Lung (tissue), 12 donors: ENCODE data around the gene BICC1. TPM values are rescaled to one million over a fixed set of nuclear protein-coding genes. Genes with fewer than 3 reads are reported as not detected.

ENCODE experiments used
- ATAC-seq: fragments of 200-7000 bp; cut with Tn5 transposase; one replicate; pipeline ENCODE4 v1.9.1; 2020; ENCODE audit warnings: moderate number of reproducible peaks; ENCODE audit not compliant: insufficient read depth, low FRiP score
- DNase-seq, 3 donors: peaks; one replicate each; pipeline ENCODE4 v3.0.0-alpha.2; 2013 to 2017
- H3K27ac ChIP-seq, 2 donors: one replicate each; pipeline ENCODE4 v1.5.1; 2013; ENCODE audit warnings: mild to moderate bottlenecking in 2 of 2, moderate library complexity in 2 of 2, control low read depth in 1 of 2, inconsistent platforms in 1 of 2, low read depth in 1 of 2, low read length in 1 of 2
- H3K27me3 ChIP-seq, 3 donors: one replicate each; pipeline ENCODE4 v1.5.1; 2013; ENCODE audit warnings: low read length in 2 of 3; ENCODE audit not compliant: control insufficient read depth in 3 of 3, insufficient read depth in 3 of 3
- H3K36me3 ChIP-seq, 4 donors: one replicate each; pipeline ENCODE4 v1.5.1; 2013; ENCODE audit warnings: low read length in 4 of 4, mild to moderate bottlenecking in 1 of 4, moderate library complexity in 1 of 4; ENCODE audit not compliant: control insufficient read depth in 4 of 4, insufficient read depth in 4 of 4
- H3K4me1 ChIP-seq, 5 donors: one replicate each; pipeline ENCODE4 v1.5.1; 2013; ENCODE audit warnings: low read length in 5 of 5, mild to moderate bottlenecking in 2 of 5, moderate library complexity in 1 of 5; ENCODE audit not compliant: control insufficient read depth in 5 of 5, insufficient read depth in 5 of 5
- H3K4me3 ChIP-seq: one replicate; pipeline ENCODE4 v1.5.1; 2013; ENCODE audit warnings: mild to moderate bottlenecking, control low read depth, moderate library complexity
- H3K9ac ChIP-seq, 2 donors: one replicate each; pipeline ENCODE4 v1.5.1; 2013; ENCODE audit warnings: low read length in 2 of 2, control low read depth in 1 of 2; ENCODE audit not compliant: insufficient read depth in 1 of 2
- H3K9me3 ChIP-seq, 4 donors: one replicate each; pipeline ENCODE4 v1.5.1; 2013; ENCODE audit warnings: low read length in 3 of 4, mild to moderate bottlenecking in 1 of 4, moderate library complexity in 1 of 4; ENCODE audit not compliant: control insufficient read depth in 4 of 4, insufficient read depth in 3 of 4
- WGBS, 2 donors: extraction: QIAGEN DNeasy Blood & Tissue Kit; methylation state at CpG; one replicate each; pipeline ENCODE4 v1.1.7; 2013; 5-methylcytosine and 5-hydroxymethylcytosine counted together
- polyA plus RNA-seq, 2 donors: library from polyadenylated mRNA; stranded (reverse); fragments of 200-250 nt; gene quantifications; one replicate each; pipeline ENCODE4 v1.2.1, GENCODE V29; 2013
- total RNA-seq, 2 donors: library from RNA; depleted of rRNA in 1 of 2; stranded (reverse); fragments of >200 nt in 1 of 2; gene quantifications; one replicate each; pipeline ENCODE4 v1.2.1, GENCODE V29; 2014 to 2021
- TF ChIP-seq, protein P1 (sequence below): IDR thresholded peaks from 2 replicates; pipeline ENCODE4 v1.5.1; 2012; ENCODE audit warnings: mild to moderate bottlenecking; ENCODE audit errors: control extremely low read depth, extremely low read depth
- donor health status: control.
- donor health status: control.
- donor health status: Bipolar disorder and iron deficiency.
- donor health status: healthy.
- donor health status: DM: yes; HTN: yes; CAD: no.

Gene BICC1
- total and polyA plus RNA-seq, 4 donors: 2.3 to 43.1 (median 5.9) TPM

DNA sequence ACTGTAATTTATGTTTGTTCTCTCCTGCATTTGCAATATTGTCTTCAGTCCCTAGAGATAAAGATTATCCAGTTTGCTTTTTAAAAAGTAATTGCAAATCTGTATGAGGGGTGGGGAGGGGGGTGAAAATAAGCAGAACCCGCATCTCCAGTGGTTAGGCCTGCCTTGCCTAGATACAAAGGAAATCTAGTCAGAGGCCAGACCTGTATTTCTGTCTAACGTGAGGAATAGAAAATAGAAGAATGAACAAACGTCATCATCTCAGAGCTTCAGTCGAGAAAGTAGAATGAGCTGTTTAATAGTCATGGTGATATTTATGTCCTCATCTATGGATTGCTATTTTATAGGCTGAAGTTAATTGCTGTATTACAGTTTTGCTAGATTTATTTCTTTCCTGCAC, 284.2 kb downstream of the BICC1 start:
- WGBS, 2 donors: 69 to 71% methylated on average over 4 of the region's 4 CpGs
- TF ChIP-seq, protein P1, sequence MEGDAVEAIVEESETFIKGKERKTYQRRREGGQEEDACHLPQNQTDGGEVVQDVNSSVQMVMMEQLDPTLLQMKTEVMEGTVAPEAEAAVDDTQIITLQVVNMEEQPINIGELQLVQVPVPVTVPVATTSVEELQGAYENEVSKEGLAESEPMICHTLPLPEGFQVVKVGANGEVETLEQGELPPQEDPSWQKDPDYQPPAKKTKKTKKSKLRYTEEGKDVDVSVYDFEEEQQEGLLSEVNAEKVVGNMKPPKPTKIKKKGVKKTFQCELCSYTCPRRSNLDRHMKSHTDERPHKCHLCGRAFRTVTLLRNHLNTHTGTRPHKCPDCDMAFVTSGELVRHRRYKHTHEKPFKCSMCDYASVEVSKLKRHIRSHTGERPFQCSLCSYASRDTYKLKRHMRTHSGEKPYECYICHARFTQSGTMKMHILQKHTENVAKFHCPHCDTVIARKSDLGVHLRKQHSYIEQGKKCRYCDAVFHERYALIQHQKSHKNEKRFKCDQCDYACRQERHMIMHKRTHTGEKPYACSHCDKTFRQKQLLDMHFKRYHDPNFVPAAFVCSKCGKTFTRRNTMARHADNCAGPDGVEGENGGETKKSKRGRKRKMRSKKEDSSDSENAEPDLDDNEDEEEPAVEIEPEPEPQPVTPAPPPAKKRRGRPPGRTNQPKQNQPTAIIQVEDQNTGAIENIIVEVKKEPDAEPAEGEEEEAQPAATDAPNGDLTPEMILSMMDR: no peak

DNA sequence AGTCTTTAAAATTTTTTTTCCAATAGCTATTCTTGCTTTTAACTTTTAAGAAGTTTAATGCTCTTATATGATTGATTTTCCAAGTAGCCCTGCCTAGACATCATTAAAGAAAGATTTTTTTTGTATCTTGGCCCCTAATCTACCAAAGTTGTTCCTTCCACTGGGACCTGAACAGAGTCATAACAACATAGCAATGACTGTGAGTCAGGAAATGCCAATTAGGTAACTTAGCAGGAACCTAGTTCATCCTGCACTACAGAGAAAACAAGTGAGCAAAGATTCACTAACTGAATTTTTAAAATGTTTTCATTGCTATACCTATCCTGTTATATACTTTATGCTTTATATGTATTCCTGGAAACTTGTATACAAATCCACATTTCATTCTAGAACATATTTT, 284.7 kb downstream of the BICC1 start:
- H3K9me3 ChIP-seq: no peaks in the 10 kb centered on the region
- H3K9ac ChIP-seq: no peak overlapping the region
- DNase-seq (no peak), ATAC-seq (no peak)
- TF ChIP-seq, protein P1: no peak
- H3K4me1 ChIP-seq: peaks cover 0 to 4% (median 0%) of the 10 kb centered on the region in 5 donors
- no peaks in the 10 kb centered on the region for H3K27me3 ChIP-seq
- H3K27ac ChIP-seq: no peak overlapping the region
- no peak overlapping the region for H3K4me3 ChIP-seq
- peaks cover 0 to 14% (median 5%) of the 10 kb centered on the region in 4 donors for H3K36me3 ChIP-seq

More for the DNA sequence above, 284.2 kb downstream of the BICC1 start:
- Histone ChIP-seq H3K9me3 (no peaks in the 10 kb centered on the region), H3K4me1 (no peaks in the 10 kb centered on the region), H3K36me3 (peaks cover 0 to 16% (median 4%) of the 10 kb centered on the region in 4 donors), H3K27me3 (no peaks in the 10 kb centered on the region), H3K27ac (no peak overlapping the region), H3K9ac (no peak overlapping the region), H3K4me3 (no peak overlapping the region)
- ATAC-seq (no peak), DNase-seq (no peak)

DNA sequence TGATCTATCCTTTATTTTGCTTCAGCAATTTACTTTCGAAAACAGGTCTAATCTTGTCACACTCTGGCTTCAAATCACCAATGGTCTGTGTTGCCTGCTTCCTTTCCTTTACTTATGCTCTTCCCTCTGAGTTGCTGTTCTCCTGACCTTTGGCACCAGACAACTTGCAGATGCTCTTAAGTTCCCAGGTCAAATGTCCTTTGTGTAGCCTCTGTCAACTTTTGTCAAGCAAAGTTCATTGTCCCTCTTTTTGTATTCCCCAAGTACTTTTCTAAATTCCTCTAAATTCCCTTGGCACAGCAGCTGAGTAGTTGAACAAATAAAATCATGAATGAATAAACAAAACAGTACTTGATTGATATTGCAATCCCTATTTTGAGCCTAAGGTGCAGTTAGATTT, 289.4 kb downstream of the BICC1 start:
- no peak for ATAC-seq
- H3K9me3 ChIP-seq: no peaks in the 10 kb centered on the region
- H3K9ac ChIP-seq: no peak overlapping the region
- H3K4me1 ChIP-seq: peaks cover 0 to 4% (median 0%) of the 10 kb centered on the region in 5 donors
- no peak overlapping the region for H3K4me3 ChIP-seq
- 80 to 93% methylated on average over 1 of the region's 1 CpG for WGBS, 2 donors
- no peak overlapping the region for H3K27ac ChIP-seq
- no peaks in the 10 kb centered on the region for H3K27me3 ChIP-seq
- DNase-seq: no peak
- peaks cover 0 to 19% (median 9%) of the 10 kb centered on the region in 4 donors for H3K36me3 ChIP-seq
- TF ChIP-seq, protein P1: no peak

DNA sequence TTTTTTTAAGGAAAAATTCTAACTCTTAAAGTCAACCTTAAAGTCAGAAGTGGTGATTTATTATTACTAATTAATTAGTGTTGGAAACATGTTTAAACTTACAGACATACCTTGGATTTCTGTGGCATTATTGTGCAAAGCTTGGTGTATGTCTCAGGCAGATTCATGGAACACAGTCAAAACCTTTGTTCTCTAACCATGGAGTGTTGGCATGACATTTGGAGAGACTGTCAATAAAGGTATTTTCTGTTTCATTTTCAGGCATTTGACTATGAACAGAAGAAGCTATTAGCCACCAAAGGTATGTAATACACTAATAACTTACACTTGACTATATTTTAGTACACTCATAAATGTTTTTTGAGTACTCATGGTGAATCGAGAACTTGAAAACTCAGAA, 293.7 kb downstream of the BICC1 start:
- no peak for ATAC-seq
- Histone ChIP-seq H3K27me3 (no peaks in the 10 kb centered on the region), H3K4me3 (no peak overlapping the region), H3K27ac (no peak overlapping the region), H3K36me3 (peaks cover 0 to 13% (median 6%) of the 10 kb centered on the region in 4 donors), H3K4me1 (peaks cover 0 to 4% (median 0%) of the 10 kb centered on the region in 5 donors), H3K9ac (no peak overlapping the region), H3K9me3 (no peaks in the 10 kb centered on the region)
- no peak for DNase-seq
- 71 to 80% methylated on average over 1 of the region's 1 CpG for WGBS, 2 donors
- TF ChIP-seq, protein P1: no peak
